ENCODE measurements around the gene ANKDD1A.

ANKDD1A gene

DNA sequence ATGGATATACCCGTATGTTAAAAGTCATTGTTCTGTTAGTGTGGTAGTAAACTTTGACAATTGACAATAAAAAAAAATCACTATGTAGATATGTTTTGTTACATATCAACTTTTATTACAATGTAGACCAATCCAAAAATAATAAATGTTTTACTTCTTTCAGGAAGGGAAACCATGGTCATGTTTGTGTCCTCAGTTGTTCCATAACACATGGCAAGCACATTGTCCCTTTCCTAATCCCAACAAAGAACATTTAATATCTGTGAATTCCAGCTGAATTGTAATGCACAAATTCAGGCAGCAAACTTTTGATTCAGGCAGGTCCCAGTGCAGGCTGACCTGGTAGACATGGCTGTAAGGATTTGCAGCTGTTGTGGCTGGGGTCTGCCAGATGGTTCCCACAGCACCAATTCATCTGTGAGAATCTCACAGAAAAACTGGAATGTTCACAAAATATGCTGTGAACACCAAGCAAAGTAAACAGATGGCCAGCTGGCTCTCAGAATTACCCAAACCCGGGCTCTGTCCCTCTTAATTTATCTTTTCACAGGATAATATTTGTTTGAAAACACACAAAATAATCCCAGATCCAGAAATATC, 79.9 kb downstream of the ANKDD1A start:
- TF ChIP-seq, protein P1, sequence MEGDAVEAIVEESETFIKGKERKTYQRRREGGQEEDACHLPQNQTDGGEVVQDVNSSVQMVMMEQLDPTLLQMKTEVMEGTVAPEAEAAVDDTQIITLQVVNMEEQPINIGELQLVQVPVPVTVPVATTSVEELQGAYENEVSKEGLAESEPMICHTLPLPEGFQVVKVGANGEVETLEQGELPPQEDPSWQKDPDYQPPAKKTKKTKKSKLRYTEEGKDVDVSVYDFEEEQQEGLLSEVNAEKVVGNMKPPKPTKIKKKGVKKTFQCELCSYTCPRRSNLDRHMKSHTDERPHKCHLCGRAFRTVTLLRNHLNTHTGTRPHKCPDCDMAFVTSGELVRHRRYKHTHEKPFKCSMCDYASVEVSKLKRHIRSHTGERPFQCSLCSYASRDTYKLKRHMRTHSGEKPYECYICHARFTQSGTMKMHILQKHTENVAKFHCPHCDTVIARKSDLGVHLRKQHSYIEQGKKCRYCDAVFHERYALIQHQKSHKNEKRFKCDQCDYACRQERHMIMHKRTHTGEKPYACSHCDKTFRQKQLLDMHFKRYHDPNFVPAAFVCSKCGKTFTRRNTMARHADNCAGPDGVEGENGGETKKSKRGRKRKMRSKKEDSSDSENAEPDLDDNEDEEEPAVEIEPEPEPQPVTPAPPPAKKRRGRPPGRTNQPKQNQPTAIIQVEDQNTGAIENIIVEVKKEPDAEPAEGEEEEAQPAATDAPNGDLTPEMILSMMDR (IDR thresholded peaks at IDR 0.05; ENCODE audit: low read length, missing control alignments): no peak
- DNase-seq (ENCODE audit: low read depth): no peak
- H3K4me3 ChIP-seq (replicated peaks; ENCODE audit: low read depth, low read length): no peak overlapping the region

DNA sequence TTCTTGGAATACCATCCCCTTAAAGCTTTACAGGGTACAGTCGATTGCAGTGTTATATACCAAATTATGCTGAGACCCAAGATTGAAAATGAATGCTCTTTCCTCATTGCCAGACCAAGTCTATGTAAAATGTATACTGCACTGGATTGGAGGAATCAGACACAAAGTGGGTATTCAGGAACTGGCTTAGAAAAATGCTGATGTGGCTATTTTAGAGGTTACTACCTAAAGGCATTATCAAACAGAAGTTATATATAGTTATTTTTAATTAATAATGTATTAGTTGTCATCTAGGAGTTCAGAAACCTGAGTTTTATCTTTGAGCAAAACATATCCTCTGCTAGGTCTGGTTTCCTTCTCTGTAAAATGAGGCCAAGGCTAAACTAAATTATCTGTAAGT, 81.6 kb downstream of the ANKDD1A start:
- no peak for DNase-seq (ENCODE audit: low read depth)
- TF ChIP-seq, protein P1 (IDR thresholded peaks at IDR 0.05; ENCODE audit: low read length, missing control alignments): no peak
- H3K4me3 ChIP-seq (replicated peaks; ENCODE audit: low read depth, low read length): no peak overlapping the region

DNA sequence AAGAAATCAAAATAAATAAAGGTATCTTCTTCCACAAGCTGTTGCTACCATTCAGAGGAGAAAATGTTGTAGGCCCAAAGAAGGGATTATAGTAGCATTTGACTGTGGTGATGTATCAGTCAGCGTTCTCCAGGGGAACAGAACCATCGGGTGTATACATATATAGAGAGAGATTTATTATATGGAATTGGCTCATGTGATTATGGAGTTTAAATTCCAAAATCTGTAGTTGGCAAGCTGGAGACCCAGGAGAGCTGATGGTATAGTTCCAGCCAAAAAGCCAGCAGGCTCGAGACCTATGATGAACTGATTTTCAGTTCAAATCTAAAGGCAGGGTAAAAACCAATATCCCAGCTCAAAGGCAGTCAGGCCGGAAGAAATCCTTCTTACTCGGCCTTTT, 85.4 kb downstream of the ANKDD1A start:
- DNase-seq (ENCODE audit: low read depth): no peak
- TF ChIP-seq, protein P1 (IDR thresholded peaks at IDR 0.05; ENCODE audit: low read length, missing control alignments): no peak
- H3K4me3 ChIP-seq (replicated peaks; ENCODE audit: low read depth, low read length): no peak overlapping the region

DNA sequence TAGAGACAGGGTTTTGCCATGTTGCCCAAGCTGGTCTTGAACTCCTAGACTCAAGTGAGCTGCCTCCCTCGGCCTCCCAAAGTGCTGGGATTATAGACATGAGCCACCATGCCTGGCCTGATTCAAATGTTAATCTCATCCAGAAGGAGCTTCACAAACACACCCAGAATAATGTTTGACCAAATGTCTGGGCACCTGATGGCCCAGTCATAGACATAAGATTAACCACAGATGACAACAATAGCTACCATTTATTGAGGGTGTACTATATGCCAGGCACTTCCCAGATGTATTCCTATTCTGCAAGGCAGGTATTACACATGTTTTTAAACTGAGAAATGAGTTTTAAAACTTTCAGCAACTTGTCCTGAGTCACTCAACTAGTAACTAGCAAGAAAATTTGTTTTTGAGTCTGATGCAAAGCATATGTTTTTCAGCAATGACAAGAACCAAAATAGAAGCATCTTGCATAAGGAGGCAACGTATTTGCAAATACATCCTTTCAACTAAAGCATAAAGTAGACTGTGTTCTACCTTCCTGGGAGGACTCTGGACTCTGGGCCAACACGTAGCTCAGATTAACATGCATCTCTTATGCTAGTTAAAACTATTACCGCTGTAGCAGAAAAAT, 86.2 kb downstream of the ANKDD1A start:
- no peak overlapping the region for H3K4me3 ChIP-seq (replicated peaks; ENCODE audit: low read depth, low read length)
- TF ChIP-seq, protein P1 (IDR thresholded peaks at IDR 0.05; ENCODE audit: low read length, missing control alignments): no peak
- no peak for DNase-seq (ENCODE audit: low read depth)

DNA sequence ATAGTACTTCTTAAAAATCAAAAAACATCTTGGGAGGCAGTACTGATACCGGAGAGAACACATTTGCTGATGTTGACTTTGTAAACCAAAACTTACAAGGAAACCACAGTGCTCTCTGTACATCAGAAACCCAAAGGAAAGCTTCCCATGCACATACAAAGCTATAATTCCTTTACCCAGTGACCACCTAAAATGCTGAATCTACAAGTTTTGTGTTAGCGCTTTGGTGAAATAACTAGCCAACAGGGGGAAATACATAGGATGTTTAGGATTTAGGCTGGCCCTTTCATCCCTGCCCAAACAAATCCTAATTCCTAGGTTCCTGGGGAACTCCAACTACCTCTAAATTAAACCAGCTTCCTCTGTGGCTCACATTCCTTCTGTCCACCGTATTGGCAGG, 93.3 kb downstream of the ANKDD1A start:
- DNase-seq (ENCODE audit: low read depth): no peak
- TF ChIP-seq, protein P1 (IDR thresholded peaks at IDR 0.05; ENCODE audit: low read length, missing control alignments): no peak
- H3K4me3 ChIP-seq (replicated peaks; ENCODE audit: low read depth, low read length): no peak overlapping the region

DNA sequence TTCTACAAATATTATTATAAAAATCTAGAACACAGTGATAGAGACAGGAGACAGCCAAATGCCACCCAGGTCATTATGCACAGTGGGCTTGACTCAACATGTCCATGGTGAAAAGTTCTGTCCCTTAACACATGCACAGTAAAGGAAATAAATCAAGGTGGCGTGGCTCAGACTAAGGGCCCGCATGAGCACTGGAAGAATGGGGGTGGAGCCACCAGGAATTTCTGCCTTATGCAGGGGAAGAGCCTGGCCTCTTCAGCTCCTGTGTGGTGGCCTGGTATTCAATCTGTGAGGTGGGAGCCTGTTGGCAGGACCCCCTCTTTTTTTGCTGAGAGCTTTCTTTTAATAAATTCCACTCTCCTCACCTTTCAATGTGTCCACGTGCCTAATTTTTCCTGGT, 95.2 kb downstream of the ANKDD1A start:
- DNase-seq (ENCODE audit: low read depth): no peak
- no peak overlapping the region for H3K4me3 ChIP-seq (replicated peaks; ENCODE audit: low read depth, low read length)
- TF ChIP-seq, protein P1 (IDR thresholded peaks at IDR 0.05; ENCODE audit: low read length, missing control alignments): no peak

Measured in fibroblast of pulmonary artery (primary cell).